ENCODE results near the gene TMEM184B.

GRCh38 chr22:38233427-38233826 lies 39.4 kb downstream of the TMEM184B start:
- TF ChIP-seq, protein P1, sequence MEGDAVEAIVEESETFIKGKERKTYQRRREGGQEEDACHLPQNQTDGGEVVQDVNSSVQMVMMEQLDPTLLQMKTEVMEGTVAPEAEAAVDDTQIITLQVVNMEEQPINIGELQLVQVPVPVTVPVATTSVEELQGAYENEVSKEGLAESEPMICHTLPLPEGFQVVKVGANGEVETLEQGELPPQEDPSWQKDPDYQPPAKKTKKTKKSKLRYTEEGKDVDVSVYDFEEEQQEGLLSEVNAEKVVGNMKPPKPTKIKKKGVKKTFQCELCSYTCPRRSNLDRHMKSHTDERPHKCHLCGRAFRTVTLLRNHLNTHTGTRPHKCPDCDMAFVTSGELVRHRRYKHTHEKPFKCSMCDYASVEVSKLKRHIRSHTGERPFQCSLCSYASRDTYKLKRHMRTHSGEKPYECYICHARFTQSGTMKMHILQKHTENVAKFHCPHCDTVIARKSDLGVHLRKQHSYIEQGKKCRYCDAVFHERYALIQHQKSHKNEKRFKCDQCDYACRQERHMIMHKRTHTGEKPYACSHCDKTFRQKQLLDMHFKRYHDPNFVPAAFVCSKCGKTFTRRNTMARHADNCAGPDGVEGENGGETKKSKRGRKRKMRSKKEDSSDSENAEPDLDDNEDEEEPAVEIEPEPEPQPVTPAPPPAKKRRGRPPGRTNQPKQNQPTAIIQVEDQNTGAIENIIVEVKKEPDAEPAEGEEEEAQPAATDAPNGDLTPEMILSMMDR (IDR thresholded peaks at IDR 0.05), result no peak
- TF ChIP-seq EZH2phosphoT487 (IDR thresholded peaks at IDR 0.05) (no peak), EZH2 (IDR thresholded peaks at IDR 0.05) (no peak)
